ACHN (cell line): ENCODE measurements around the gene COX6B1.
"Not testable (repeated sequence)": the region's sequence is repeated elsewhere in the genome, so short reads cannot be mapped to it uniquely, and the experiment has no call there.

Experiments used
- DNase-seq: peaks from one replicate; pipeline ENCODE4 v3.0.0-alpha.2; 2015
- in situ Hi-C: cut with HindIII; loops from 2 replicates; pipeline ENCODE4 v1.10.0; 2017; ENCODE audit warnings: low sequenced_read_pairs, low pct_ligation_motif_present, low pct_unique_long_range_greater_than_20kb

The COX6B1 gene, protein sequence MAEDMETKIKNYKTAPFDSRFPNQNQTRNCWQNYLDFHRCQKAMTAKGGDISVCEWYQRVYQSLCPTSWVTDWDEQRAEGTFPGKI

GRCh38 chr19:35648017-35648961 is at the start of gene COX6B1:
Gene COX6B1 (plus strand): TSS chr19:35648323. CDS start chr19:35651244, 2,921 bp downstream.
- peak; percentile 97 for DNase-seq
- in situ Hi-C loops = no loop called here

GRCh38 chr19:35601971-35602370 is 46.2 kb upstream of the COX6B1 start:
- in situ Hi-C loops = no loop called here
- DNase-seq = no peak

DNA sequence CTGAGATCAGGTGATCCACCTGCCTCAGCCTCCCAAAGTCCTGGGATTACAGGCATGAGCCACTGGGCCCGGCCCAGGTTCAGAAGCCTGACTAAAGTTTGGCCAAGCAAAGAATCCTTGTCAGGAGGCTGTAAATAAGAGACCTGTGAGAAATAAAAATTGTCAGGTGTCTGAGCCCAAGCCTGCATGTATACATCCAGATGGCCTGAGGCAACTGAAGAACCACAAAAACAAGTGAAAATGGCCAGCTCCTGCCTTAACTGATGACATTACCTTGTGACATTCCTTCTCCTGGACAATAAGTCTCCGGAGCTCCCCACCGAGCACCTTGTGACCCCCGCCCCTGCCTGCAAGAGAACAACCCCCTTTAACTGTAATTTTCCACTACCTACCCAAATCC is 43.7 kb upstream of the COX6B1 start:
- DNase-seq = not testable (repeated sequence)

DNA sequence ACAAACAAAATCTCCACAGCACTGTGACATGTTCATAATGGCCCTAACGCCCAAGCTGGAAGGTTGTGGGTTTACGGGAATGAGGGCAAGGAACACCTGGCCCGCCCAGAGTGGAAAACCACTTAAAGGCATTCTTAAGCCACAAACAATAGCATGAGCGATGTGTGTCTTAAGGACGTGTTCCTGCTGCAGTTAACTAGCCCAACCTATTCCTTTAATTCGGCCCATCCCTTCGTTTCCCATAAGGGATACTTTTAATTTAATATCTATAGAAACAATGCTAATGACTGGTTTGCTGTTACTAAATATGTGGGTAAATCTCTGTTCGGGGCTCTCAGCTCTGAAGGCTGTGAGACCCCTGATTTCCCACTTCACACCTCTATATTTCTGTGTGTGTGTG is 41.0 kb upstream of the COX6B1 start:
- DNase-seq, in situ Hi-C loops: not testable (repeated sequence)

More for the DNA sequence above, 43.7 kb upstream of the COX6B1 start:
- in situ Hi-C loops = not testable (repeated sequence)

GRCh38 chr19:35607661-35608060 is 40.5 kb upstream of the COX6B1 start:
- no peak for DNase-seq
- in situ Hi-C loops = no loop called here

DNA sequence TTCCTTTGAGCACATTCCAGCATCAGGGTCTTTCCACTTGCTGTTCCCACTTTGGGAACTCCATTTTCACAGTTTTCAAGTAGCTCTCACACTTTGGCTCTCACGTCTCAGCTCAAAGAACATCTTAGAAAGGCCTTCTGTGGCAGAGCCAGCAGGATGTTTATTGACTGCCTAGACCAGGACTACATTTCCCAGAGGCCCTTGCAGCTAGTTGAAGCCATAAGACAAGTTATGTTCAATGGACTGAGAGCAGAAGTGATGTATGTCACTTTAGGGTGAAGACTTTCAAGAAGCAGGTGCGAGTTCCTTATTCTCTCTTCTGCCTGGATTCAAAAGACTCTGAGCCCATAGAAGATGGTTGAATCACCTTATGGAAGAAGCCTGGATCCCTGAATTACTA is 39.9 kb upstream of the COX6B1 start:
- in situ Hi-C loops = no loop called here
- no peak for DNase-seq

DNA sequence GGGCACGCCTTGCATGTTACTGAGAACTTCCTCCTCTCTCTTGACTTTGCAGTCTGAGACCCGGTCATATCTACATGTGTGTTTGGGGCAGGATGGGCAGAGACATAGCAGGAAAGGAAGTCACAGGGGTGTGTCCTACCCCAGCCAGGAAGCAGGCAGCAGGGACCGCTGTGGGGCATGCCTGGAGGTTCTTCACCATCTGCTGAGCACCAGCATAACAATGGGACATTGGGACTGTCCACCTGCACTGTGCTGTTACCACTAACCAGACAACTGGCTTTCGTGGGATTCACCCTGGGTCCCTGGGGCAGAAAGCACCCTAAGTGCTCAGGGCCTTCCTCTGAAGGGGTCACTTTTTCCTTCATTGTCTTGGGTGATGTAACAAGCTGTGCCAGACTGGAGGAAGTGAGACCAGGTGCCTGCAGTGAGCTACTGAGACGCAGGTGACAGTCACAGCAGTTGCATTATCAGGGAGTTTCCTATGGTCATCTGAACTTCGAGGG is 38.2 kb upstream of the COX6B1 start:
- in situ Hi-C loops = no loop called here

DNA sequence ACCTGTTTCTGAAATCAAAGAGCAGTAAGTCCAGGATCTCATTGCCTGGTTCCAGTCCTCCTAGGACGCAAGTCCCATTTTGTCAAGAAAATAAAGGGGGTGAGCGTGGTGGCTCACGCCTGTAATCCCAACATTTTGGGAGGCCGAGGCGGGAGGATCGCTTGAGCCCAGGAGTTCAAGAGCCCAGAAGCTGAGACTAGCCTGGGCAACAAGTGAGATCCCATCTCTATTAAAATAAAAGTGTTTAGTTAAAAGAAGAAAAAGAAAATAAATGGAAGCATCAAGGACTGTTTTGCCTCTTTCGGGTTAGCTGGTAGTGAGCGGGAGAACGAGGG is 35.9 kb upstream of the COX6B1 start:
- in situ Hi-C loops = no loop called here
- DNase-seq = no peak

More for the DNA sequence above, 38.2 kb upstream of the COX6B1 start:
- no peak for DNase-seq

DNA sequence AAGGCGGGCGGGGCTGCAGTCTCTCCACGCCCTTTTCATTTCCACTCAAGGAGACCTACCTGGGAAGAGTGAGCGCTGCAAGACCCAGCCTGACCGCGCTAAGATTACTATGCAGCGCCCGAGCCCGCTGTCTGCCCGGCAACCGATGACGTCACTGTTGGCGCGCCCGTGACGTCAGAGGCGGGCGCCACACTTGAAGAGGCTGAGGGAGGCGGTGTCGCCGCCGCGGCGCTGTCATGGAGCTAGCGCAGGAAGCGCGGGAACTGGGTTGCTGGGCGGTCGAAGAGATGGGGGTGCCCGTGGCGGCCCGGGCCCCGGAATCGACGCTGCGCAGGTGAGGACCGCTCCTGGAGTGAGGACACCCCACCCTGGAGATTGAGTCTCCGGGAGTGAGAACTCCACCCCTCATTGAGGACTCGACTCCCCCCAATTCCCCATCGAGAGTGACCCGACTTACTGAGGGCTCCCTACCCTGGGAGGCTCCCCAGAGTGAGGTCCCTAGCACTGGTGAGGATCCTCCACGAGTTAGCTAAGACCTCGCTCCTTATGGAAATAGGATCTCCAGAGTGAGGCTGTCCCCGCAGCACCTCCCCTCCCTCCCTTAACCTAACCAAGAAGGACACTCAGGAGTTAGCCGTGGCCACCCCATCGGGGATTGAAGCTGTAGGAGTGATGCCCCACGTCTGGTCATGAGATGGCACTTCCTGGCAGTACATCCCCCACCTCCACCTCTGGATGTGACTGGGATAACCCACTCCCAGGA is 35.4 kb upstream of the COX6B1 start, which contains the start of gene HAUS5:
Gene HAUS5, plus strand, starts transcription at position 177 of the 763 bp plus-strand sequence. Its CDS starts 60 bp downstream, at position 237.
- in situ Hi-C loops = no loop called here

GRCh38 chr19:35613574-35613973 is 34.5 kb upstream of the COX6B1 start:
- DNase-seq = no peak
- in situ Hi-C loops = no loop called here

More for the DNA sequence above, 35.4 kb upstream of the COX6B1 start, which contains the start of gene HAUS5:
- peak; percentile 90 for DNase-seq

GRCh38 chr19:35615036-35615435 is 33.1 kb upstream of the COX6B1 start:
- no peak for DNase-seq
- in situ Hi-C loops = no loop called here

GRCh38 chr19:35618857-35619256 is 29.3 kb upstream of the COX6B1 start:
- in situ Hi-C loops = no loop called here
- no peak for DNase-seq

GRCh38 chr19:35619290-35619923 is 28.7 kb upstream of the COX6B1 start:
- no peak for DNase-seq
- in situ Hi-C loops = no loop called here

DNA sequence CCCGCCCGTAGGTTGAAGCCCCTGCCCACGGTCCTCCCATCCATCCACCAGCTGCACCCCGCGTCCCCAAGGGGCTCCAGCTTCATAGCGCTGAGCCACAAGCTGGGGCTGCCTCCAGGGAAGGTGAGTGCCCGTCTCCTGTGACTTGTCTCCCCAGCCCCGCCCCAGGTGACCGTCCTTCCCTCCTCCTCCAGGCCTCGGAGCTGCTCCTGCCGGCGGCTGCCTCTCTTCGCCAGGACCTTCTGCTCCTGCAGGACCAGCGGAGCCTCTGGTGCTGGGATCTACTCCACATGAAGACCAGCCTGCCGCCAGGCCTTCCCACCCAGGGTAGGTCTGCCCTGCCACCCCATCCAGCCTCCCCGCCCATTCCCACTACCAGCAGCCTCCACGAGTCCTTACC is 28.1 kb upstream of the COX6B1 start:
- in situ Hi-C loops = no loop called here

DNA sequence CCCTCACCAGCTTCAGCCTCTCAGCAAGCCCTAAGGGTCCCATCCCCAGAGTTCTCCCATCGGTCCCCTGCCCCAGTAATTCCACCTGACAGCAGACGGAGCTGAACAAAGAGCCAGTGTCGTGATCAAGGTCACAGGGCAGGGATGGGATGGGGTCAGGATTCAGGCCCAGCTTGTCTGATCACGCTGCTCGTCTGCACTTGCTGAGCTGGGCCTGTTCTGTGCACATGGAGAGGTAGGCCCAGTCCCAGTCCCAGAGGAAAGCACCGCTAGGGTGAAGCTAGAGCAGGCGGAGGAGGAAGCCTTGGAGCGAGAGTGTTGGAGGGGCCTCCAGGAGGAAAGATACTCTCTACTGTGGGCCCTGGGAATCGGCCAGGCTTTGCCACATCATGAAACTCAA is 26.4 kb upstream of the COX6B1 start:
- in situ Hi-C loops = no loop called here
- no peak for DNase-seq

More for the DNA sequence above, 28.1 kb upstream of the COX6B1 start:
- DNase-seq = no peak

- no peak for DNase-seq
- in situ Hi-C loops = no loop called here
Measured at GRCh38 chr19:35622750-35623149, 25.4 kb upstream of the COX6B1 start.

GRCh38 chr19:35623327-35624010 is 24.7 kb upstream of the COX6B1 start:
- in situ Hi-C loops = no loop called here
- no peak for DNase-seq

DNA sequence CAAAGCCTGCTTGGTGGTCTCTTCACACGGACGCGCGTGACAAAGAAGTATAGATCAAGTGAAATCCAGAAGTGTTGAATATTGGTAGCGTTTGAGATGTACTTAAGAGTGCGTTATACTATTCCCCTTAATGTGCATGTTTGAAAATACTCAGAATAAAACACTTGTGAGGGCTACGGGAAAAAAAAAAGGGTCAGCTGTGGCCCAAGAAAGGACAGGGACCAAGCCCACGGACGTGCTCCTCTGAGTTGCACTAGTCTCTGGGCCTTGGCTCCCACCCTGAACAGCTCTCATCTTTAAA is 19.9 kb upstream of the COX6B1 start:
- in situ Hi-C loops = no loop called here
- DNase-seq = no peak
